GM18870 (cell line): ENCODE measurements around the gene CASTOR1.

Experiments used
- ATAC-seq: cut with Tn5 transposase; IDR thresholded peaks from one replicate; pipeline ENCODE4 v1.9.1; 2021; ENCODE audit warnings: moderate library complexity; ENCODE audit not compliant: unreplicated experiment

Gene CASTOR1

GRCh38 chr22:30301995-30302809 is 12.9 kb upstream of the CASTOR1 start:
- ATAC-seq: no peak

DNA sequence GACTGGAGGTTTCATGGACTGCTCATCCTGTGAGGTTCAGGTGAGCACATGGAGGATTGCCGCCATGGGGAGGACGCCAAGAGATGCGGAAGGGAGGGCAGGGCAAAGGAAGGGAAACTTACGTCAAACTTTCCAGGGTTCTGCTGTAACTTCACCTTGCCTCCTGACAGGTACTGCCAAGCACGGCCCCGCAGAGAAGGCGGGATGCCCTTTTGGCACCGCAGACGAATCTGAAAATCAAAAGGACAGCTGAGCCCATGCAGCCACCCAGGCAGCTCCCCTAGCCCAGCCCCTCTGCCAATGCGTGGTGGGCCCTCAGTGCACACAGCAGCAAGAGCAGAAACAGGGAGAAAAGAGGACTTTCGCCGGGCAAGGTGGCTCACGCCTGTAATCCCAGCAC is 10.0 kb upstream of the CASTOR1 start:
- ATAC-seq: no peak

DNA sequence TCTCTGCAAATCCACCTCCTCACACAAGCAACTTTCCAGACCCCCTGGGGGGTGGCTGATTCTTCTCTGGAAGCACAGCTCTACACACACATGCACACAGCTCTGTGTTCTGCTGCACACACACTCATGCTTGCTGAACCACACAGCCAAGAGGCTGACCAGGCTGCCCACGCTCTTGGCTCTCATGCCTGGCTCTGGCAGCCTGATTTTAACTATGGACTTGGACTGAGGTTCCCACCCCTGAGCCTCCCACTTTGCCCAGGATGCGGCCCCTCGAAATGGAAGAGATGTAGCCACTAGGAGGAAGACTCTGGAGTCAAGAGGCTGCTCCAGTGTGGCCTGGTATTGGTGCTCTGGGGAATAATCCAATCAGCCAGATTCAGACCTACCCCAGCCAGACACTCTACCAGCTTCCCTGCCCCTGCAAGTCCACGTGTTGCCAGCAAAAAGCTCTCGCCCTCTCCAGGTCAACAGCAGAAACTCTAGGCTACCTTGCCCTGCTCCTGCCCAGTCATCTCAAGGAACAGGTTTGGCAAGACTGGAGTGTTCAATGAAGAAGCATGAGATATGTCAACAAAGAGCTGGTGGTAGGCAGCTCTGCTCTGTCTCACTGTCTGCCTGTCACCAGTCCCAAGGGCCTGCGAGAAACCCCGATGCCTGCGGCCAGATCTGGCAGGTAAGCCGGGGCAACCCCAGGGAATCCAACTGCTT is 8.8 kb upstream of the CASTOR1 start:
- ATAC-seq: no peak

DNA sequence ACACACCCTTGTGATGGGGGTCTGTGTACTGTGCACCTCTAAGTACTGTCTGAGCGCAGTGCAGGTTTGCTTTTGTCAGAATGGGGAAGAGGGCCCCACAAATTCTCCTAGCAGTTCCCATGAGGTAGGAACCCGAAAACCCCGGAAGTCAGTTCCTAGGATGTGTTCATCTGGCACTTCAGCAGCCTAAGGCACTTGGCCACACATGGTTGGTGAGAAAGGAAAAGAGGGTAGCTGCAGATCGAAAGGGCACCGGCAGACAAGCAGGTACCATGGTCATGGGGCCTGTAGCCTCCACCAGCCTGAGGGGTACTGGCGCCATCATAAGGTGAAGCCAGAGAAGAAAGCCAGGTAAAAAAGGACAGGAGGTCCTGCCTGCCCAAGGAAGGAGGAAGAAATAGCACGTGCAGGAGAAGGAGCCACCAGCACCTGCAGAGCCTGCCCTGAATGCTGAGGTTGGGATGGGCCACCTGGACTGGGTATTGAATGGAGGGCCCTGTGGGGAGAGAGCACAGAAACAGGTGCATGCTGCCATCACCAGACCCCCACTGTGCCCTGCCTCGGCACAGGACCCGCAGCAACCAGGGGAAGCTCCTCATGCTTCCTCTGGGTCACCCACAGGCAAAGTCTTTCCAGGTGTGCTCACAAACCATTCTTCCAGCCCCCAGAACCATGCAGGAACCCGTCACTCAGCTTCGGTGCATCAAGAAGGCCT is 8.1 kb upstream of the CASTOR1 start:
- no peak for ATAC-seq

- no peak for ATAC-seq
Observed at GRCh38 chr22:30296833-30297232, 7.5 kb upstream of the CASTOR1 start.

GRCh38 chr22:30296324-30296723 is 7.0 kb upstream of the CASTOR1 start:
- ATAC-seq: no peak

DNA sequence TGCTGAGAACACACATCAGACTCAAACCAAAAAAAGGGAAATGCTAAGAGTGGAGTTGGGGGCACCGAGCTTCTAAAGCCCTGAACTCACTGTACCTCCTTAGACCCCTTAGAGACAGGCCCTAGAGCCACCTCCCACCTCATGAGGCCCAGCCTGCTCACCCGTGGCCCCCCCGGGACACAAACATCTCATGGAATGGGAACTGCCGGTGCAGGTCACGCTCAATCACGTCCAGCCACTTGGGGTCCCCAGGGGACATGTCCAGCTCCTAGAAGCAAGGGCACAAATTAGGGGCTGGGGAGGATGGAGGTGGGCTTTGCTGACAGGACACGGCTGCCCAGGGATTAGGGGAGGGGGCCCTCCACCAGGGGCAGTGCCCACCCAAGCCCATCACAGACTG is 6.3 kb upstream of the CASTOR1 start:
- ATAC-seq: no peak

GRCh38 chr22:30294830-30295229 is 5.5 kb upstream of the CASTOR1 start:
- no peak for ATAC-seq

DNA sequence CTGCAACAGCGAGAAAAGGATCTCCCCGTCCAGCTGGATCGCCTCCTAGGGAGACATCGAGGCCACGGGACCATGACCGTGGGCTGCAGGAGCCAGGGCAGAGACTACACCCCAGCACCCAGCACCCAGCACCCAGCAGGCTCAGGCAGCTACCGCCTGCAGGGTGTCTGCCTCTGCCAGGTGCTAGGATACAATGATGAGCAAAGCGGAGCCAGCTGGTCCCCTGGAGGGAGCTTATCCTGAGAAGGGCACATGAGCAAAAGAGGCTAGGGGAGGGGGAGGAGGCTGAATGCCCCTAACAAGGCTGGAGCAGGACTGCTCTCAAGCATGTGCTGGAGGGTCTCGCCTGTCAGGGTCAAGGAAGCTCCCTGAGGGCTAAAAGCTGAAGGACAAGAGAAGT is 4.8 kb upstream of the CASTOR1 start:
- ATAC-seq: no peak

DNA sequence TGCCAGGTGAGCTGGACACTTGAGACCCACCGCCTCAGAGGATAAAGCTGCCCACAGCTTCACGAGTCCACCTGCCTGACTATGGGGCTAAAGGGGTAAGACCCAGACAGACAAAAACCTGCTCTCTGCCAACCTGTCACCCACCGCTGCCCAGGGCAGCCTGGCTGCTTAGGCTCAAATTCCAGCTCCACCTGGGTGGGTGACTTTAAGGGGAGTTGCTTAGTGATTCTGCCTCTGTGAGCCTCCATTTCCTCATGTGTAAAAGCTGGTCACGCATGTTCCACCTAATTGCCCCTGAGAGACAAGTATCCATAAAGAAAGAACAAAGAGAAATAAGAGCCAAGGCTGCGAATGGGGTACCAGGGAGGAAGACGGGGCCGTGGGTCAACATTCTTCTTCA is 3.7 kb upstream of the CASTOR1 start:
- ATAC-seq: no peak

GRCh38 chr22:30292069-30292970 is 3.0 kb upstream of the CASTOR1 start:
- ATAC-seq: no peak

DNA sequence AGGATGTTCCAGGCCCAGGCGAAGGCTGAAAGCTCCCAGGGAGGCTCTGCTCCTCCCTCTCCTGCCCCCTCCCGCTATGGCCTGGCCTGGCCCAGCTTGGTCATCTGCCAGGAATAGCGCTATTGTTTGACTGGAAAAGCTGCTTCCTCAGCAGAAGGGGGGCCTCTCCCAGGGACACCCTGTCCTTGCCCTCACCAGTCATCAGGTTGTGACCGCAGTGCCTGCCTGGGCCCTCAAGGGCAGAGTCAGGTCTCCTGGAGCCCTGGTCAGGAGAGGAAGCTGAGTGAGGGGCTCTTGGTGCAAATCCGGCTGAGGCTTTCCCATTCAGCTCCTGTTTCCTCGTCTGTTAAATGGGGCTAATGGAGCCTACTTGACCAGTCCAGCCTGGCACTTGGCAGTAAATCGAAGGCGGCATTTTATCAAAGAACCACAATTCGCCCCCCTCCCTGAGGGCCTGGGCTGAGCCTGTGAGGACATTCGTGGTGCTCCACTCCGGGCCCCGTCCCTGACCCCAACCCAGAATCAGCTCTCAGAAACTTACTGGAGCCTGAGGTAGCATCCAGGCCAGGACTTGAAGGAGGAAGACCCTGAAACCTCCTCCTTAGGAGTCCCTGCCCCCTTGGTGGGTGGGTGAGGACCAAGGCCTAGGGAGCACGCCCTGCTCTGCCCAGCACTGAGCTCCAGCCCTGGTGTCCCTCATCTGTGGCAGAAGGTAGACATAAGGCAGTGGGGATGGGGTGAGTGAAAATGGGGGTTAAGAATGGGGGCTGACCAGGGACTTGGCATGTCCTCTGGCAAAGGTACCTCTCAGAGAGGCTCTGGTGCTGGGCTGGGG is 2.0 kb upstream of the CASTOR1 start:
- no peak for ATAC-seq

DNA sequence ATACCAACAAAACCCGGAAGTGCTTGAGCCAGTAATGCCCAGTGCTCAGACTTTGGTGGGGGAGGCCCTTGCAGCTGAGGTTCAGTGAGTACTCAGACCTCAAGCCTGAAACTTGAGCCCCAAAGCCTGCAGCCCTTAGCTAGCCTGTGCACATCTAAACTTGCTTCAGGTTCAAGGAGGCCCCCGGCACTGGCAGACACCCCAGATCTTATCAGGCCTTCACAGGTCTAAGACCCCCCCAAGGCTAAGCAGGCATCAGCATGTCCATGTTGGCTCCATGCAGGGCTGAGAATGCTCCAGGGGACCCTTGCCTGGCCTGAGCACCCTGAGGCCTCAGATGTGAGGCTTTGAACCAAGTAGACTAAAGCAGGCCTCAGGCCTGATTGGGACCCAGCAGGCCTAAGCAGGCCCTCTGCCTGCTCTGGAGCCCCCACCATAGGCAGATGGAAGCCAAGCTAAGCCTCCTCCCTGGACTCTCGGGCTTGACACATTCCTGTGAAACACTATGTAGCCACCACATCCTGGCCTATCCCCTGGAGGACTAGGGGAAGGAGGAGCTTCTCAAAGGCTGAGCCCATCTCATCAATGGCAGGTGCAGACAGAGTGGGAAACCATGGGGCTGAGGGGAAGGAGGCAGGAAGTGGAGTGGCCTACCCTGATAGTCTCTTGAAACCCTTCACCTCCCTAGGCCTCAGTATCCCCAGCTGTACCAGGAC is 1.2 kb upstream of the CASTOR1 start:
- no peak for ATAC-seq

DNA sequence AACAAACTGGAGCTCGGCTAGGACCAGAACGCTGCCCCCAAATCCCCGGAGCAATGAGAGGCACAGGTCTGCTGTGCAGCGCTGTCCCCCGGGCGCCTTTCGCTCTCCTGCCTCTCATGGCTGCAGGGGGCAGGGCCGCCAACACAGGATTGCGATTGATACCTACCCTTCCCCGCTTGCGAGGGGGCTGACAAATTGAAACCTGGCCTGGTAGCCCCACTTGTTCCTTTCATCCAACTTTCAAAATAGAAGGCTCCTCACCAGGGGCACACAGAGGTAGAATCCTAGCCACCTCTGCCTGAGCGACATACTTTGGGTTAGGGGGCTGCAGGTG is 642 bp upstream of the CASTOR1 start:
- no peak for ATAC-seq

DNA sequence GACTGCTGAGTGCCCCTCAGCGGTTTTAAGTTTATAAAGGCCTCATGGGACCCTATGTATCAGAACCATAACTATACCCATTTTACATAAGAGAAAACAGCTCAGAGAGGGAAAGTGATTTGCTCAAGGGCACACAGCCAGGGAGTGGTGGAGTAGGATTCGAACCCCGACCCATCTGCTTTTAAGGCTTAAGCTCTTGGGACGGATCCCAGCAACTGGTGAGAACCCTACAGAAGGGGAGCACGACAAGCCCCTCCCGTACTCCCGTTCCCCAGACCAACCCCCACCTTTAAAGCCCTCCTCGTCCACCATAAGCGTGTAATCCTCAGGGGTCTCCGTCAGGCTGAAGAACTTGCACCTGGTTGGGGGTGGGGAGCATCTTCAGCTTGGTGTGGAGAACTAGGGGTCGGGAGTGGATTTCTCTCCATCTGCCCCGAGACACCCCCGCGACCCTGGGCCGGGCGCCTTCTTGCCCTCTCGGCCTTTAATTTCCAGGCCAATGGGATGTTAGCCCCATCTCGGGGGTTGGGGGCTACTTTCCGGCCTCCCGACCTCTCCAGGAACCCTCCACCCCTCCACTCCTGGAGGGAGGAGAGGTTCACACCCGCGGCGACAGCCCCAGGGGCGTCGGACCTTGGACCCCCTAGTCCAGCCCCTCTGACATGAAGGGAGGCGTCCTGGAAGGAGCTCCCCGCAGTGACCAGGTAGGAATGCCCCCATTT is 725 bp downstream of the CASTOR1 start:
- no peak for ATAC-seq

GRCh38 chr22:30287648-30288418 is 1.5 kb downstream of the CASTOR1 start:
- ATAC-seq: no peak

- no peak for ATAC-seq
Observed at GRCh38 chr22:30286813-30287647, 2.3 kb downstream of the CASTOR1 start.
